ENCODE results near the gene CAMP. TPM values are rescaled to one million over a fixed set of nuclear protein-coding genes. Genes with fewer than 3 reads are reported as not detected.

The CAMP gene
- total and polyA plus RNA-seq, 2 of the 13 experiments (the other 11 are each of a cell fraction or from before 2014, with no cell fraction given), result not detected

- in situ Hi-C loops (cut with HindIII; ENCODE audit: extremely low pct_ligation_motif_present, low pct_unique_long_range_greater_than_20kb), result no loop called here
- no peak overlapping the region for H3K9ac ChIP-seq (ENCODE audit: insufficient read depth, low read depth, low read length)
- POLR2A ChIA-PET, result no interaction called here
- TF ChIP-seq HNRNPUL1 (IDR thresholded peaks at IDR 0.05; ENCODE audit: low read depth, low read length) (no peak), BRF2 (CRISPR knock-in tag; IDR thresholded peaks at IDR 0.05) (no peak), RFX3 (CRISPR knock-in tag; IDR thresholded peaks at IDR 0.05) (no peak), MAX (IDR thresholded peaks at IDR 0.05) (no peak), NFAT5 (CRISPR knock-in tag; IDR thresholded peaks at IDR 0.05) (no peak), IRF2 (CRISPR knock-in tag; IDR thresholded peaks at IDR 0.05) (no peak), IRF1 (CRISPR knock-in tag; IDR thresholded peaks at IDR 0.05; ENCODE audit: low read depth) (no peak), RAD21 (CRISPR knock-in tag; IDR thresholded peaks at IDR 0.05) (no peak), ZNF234 (CRISPR knock-in tag; conservative IDR thresholded peaks at IDR 0.05) (no peak), SALL2 (CRISPR knock-in tag; IDR thresholded peaks at IDR 0.05) (no peak), ZBTB1 (CRISPR knock-in tag; IDR thresholded peaks at IDR 0.05; ENCODE audit: borderline replicate concordance) (no peak), ZBTB7B (CRISPR knock-in tag; IDR thresholded peaks at IDR 0.05) (no peak), PCBP2 (optimal IDR thresholded peaks at IDR 0.05; ENCODE audit: low read depth, low read length, poor library complexity, severe bottlenecking) (no peak), BCL6 (CRISPR knock-in tag; IDR thresholded peaks at IDR 0.05) (no peak), ZNF550 (CRISPR knock-in tag; IDR thresholded peaks at IDR 0.05; ENCODE audit: borderline replicate concordance) (no peak)
Observed at GRCh38 chr3:48247401-48247811, 24.1 kb downstream of the CAMP start.

More at GRCh38 chr3:48247401-48247811, 24.1 kb downstream of the CAMP start:
- no peak overlapping the region for H3K4me2 ChIP-seq (ENCODE audit: low read depth, low read length)
- ATAC-seq (no peak), DNase-seq (ENCODE audit: low spot score) (no peak), FAIRE-seq (no peak)
- H3K79me2 ChIP-seq (ENCODE audit: insufficient read depth, low read length), result no peaks in the 10 kb centered on the region
- 100% methylated on average over 1 of the region's 1 CpG for WGBS (ENCODE audit: low lambda C conversion rate)
- peaks cover 1 to 5% of the 10 kb centered on the region in 2 experiments; a peak in 2 of 5 replicates for H3K36me3 ChIP-seq (replicated peaks in 1 of 2; ENCODE audit: control insufficient read depth in 1 of 2, insufficient read depth in 2 of 2, low read length in 2 of 2)
- H3K27ac ChIP-seq (ENCODE audit: extremely low read length, insufficient read depth, low read length), result no peak overlapping the region
- no peaks in the 10 kb centered on the region for H4K20me1 ChIP-seq (ENCODE audit: insufficient read depth, low read length)
- intact Hi-C loops (cut with micrococcal nuclease; ENCODE audit: unreplicated experiment), result no loop called here
- CTCF ChIA-PET (ENCODE audit: low intra/inter-chr PET ratio, low total read pairs), result no interaction called here
- no peaks in the 10 kb centered on the region for H3K27me3 ChIP-seq (ENCODE audit: control insufficient read depth in 1 of 2, insufficient read depth in 2 of 2, low read length in 2 of 2)
- H3K4me3 ChIP-seq (replicated peaks in 1 of 3; ENCODE audit: insufficient read depth in 1 of 3, low read depth in 2 of 3, low read length in 3 of 3), result no peak overlapping the region
- H3K4me1 ChIP-seq (ENCODE audit: insufficient read depth, low read length), result peaks cover 12% of the 10 kb centered on the region; the same call in 1 of the 2 replicates
- BruUV-seq (replicated peaks), result no TSS peak
- H3K9me3 ChIP-seq (ENCODE audit: low read length), result no peaks in the 10 kb centered on the region
- no peak overlapping the region for H2AFZ ChIP-seq (ENCODE audit: low read length)

Data from HepG2 (cell line).